Immature natural killer cell (primary cell): Measurements from ENCODE around the gene ROBO1. TPM values are rescaled to one million over a fixed set of nuclear protein-coding genes. Genes with fewer than 3 reads are reported as not detected.

ENCODE experiments used
- DNase-seq, 3 donors: peaks; one replicate each; pipeline ENCODE4 v3.0.0; 2022; ENCODE audit warnings: mixed read lengths in 1 of 3
- H3K27ac Mint-ChIP-seq, 6 donors: one replicate each; pipeline ENCODE4 v1.8.0; 2020; ENCODE audit warnings: mixed read lengths in 6 of 6, mild to moderate bottlenecking in 5 of 6, inconsistent platforms in 4 of 6, moderate library complexity in 3 of 6
- H3K27me3 Mint-ChIP-seq, 3 donors: one replicate each; pipeline ENCODE4 v1.8.0; 2020 to 2021; ENCODE audit warnings: low read depth in 3 of 3, mild to moderate bottlenecking in 3 of 3, mixed read lengths in 3 of 3, moderate library complexity in 3 of 3, inconsistent platforms in 1 of 3
- H3K36me3 Mint-ChIP-seq, 3 donors: one replicate each; pipeline ENCODE4 v1.8.0; 2020; ENCODE audit warnings: mixed read lengths in 3 of 3, inconsistent platforms in 2 of 3, mild to moderate bottlenecking in 2 of 3
- H3K4me1 Mint-ChIP-seq, 2 donors: one replicate each; pipeline ENCODE4 v1.8.0; 2020; ENCODE audit warnings: inconsistent platforms in 2 of 2, mild to moderate bottlenecking in 2 of 2, mixed read lengths in 2 of 2, moderate library complexity in 1 of 2
- H3K4me3 Mint-ChIP-seq, 5 donors: one replicate each; pipeline ENCODE4 v1.8.0; 2020; ENCODE audit warnings: mild to moderate bottlenecking in 5 of 5, mixed read lengths in 5 of 5, inconsistent platforms in 3 of 5, moderate library complexity in 3 of 5
- H3K9me3 Mint-ChIP-seq, 6 donors: one replicate each; pipeline ENCODE4 v1.8.0; 2020; ENCODE audit warnings: mild to moderate bottlenecking in 6 of 6, mixed read lengths in 6 of 6, inconsistent platforms in 4 of 6, moderate library complexity in 3 of 6
- polyA plus RNA-seq, 3 donors: library from polyadenylated mRNA; unstranded; fragments of 300-500 nt; fragmentation: Illumina TruSeq; gene quantifications; one replicate each; pipeline ENCODE4 v1.2.3, GENCODE V29; 2021

The ROBO1 gene
- polyA plus RNA-seq, 3 donors from 2014 or later: 0.63 TPM; not detected in 2

- Mint-ChIP-seq H3K27me3 (peaks cover 0 to 1% (median 0%) of the 10 kb centered on the region in 3 donors), H3K4me1 (no peaks in the 10 kb centered on the region), H3K27ac (no peak overlapping the region), H3K36me3 (no peaks in the 10 kb centered on the region), H3K4me3 (no peak overlapping the region), H3K9me3 (peaks cover 4 to 37% (median 13%) of the 10 kb centered on the region in 6 donors)
- DNase-seq: no peak
Observed at GRCh38 chr3:78990156-78990555, 777.6 kb downstream of the ROBO1 start.

GRCh38 chr3:78988324-78988723, 779.5 kb downstream of the ROBO1 start:
- H3K4me3 Mint-ChIP-seq: no peak overlapping the region
- H3K36me3 Mint-ChIP-seq: no peaks in the 10 kb centered on the region
- peaks cover 0 to 1% (median 0%) of the 10 kb centered on the region in 3 donors for H3K27me3 Mint-ChIP-seq
- H3K27ac Mint-ChIP-seq: no peak overlapping the region
- peaks cover 4 to 49% (median 8%) of the 10 kb centered on the region in 6 donors for H3K9me3 Mint-ChIP-seq
- H3K4me1 Mint-ChIP-seq: no peaks in the 10 kb centered on the region
- no peak for DNase-seq

- DNase-seq: no peak
- no peak overlapping the region for H3K27ac Mint-ChIP-seq
- H3K4me3 Mint-ChIP-seq: no peak overlapping the region
- peaks cover 0 to 1% (median 0%) of the 10 kb centered on the region in 3 donors for H3K27me3 Mint-ChIP-seq
- H3K4me1 Mint-ChIP-seq: no peaks in the 10 kb centered on the region
- no peaks in the 10 kb centered on the region for H3K36me3 Mint-ChIP-seq
- H3K9me3 Mint-ChIP-seq: peaks cover 4 to 44% (median 9%) of the 10 kb centered on the region in 6 donors
Observed at GRCh38 chr3:78986416-78987101, 781.2 kb downstream of the ROBO1 start.

GRCh38 chr3:78985981-78986380, 781.8 kb downstream of the ROBO1 start:
- Mint-ChIP-seq H3K9me3 (peaks cover 4 to 41% (median 8%) of the 10 kb centered on the region in 6 donors), H3K4me3 (no peak overlapping the region), H3K27me3 (peaks cover 0 to 1% (median 0%) of the 10 kb centered on the region in 3 donors), H3K4me1 (no peaks in the 10 kb centered on the region), H3K27ac (no peak overlapping the region), H3K36me3 (no peaks in the 10 kb centered on the region)
- DNase-seq: no peak

GRCh38 chr3:78979028-78979427, 788.8 kb downstream of the ROBO1 start:
- Mint-ChIP-seq H3K9me3 (peaks cover 6 to 41% (median 12%) of the 10 kb centered on the region in 6 donors), H3K36me3 (no peaks in the 10 kb centered on the region)
- DNase-seq: no peak

GRCh38 chr3:78978037-78978436, 789.8 kb downstream of the ROBO1 start:
- peaks cover 9 to 36% (median 13%) of the 10 kb centered on the region in 6 donors for H3K9me3 Mint-ChIP-seq
- DNase-seq: no peak
- no peak overlapping the region for H3K27ac Mint-ChIP-seq
- H3K4me3 Mint-ChIP-seq: no peak overlapping the region
- H3K4me1 Mint-ChIP-seq: no peaks in the 10 kb centered on the region
- H3K36me3 Mint-ChIP-seq: no peaks in the 10 kb centered on the region
- peaks cover 0 to 1% (median 0%) of the 10 kb centered on the region in 3 donors for H3K27me3 Mint-ChIP-seq

More at GRCh38 chr3:78979028-78979427, 788.8 kb downstream of the ROBO1 start:
- no peaks in the 10 kb centered on the region for H3K4me1 Mint-ChIP-seq
- H3K27me3 Mint-ChIP-seq: peaks cover 0 to 1% (median 0%) of the 10 kb centered on the region in 3 donors
- H3K27ac Mint-ChIP-seq: no peak overlapping the region
- H3K4me3 Mint-ChIP-seq: no peak overlapping the region

- H3K27me3 Mint-ChIP-seq: peaks cover 0 to 1% (median 0%) of the 10 kb centered on the region in 3 donors
- H3K36me3 Mint-ChIP-seq: no peaks in the 10 kb centered on the region
- no peak overlapping the region for H3K27ac Mint-ChIP-seq
Observed at GRCh38 chr3:78977073-78977472, 790.7 kb downstream of the ROBO1 start.

GRCh38 chr3:78976200-78976599, 791.6 kb downstream of the ROBO1 start:
- Mint-ChIP-seq H3K4me1 (no peaks in the 10 kb centered on the region), H3K36me3 (no peaks in the 10 kb centered on the region), H3K4me3 (no peak overlapping the region), H3K27me3 (peaks cover 0 to 1% (median 0%) of the 10 kb centered on the region in 3 donors), H3K27ac (no peak overlapping the region), H3K9me3 (peaks cover 6 to 32% (median 11%) of the 10 kb centered on the region in 6 donors)
- DNase-seq: no peak

More at GRCh38 chr3:78977073-78977472, 790.7 kb downstream of the ROBO1 start:
- no peaks in the 10 kb centered on the region for H3K4me1 Mint-ChIP-seq
- H3K9me3 Mint-ChIP-seq: peaks cover 10 to 38% (median 12%) of the 10 kb centered on the region in 6 donors
- no peak overlapping the region for H3K4me3 Mint-ChIP-seq
- no peak for DNase-seq

GRCh38 chr3:78974181-78974790, 793.5 kb downstream of the ROBO1 start:
- Mint-ChIP-seq H3K9me3 (peaks cover 6 to 34% (median 9%) of the 10 kb centered on the region in 6 donors), H3K27me3 (peaks cover 0 to 1% (median 0%) of the 10 kb centered on the region in 3 donors), H3K4me1 (no peaks in the 10 kb centered on the region), H3K27ac (no peak overlapping the region), H3K36me3 (no peaks in the 10 kb centered on the region), H3K4me3 (no peak overlapping the region)
- no peak for DNase-seq

- peaks cover 6 to 27% (median 9%) of the 10 kb centered on the region in 6 donors for H3K9me3 Mint-ChIP-seq
- DNase-seq: no peak
- H3K4me3 Mint-ChIP-seq: no peak overlapping the region
- H3K4me1 Mint-ChIP-seq: no peaks in the 10 kb centered on the region
- H3K27ac Mint-ChIP-seq: no peak overlapping the region
- H3K36me3 Mint-ChIP-seq: no peaks in the 10 kb centered on the region
- peaks cover 0 to 1% (median 0%) of the 10 kb centered on the region in 3 donors for H3K27me3 Mint-ChIP-seq
Observed at GRCh38 chr3:78972617-78973301, 795.0 kb downstream of the ROBO1 start.

- Mint-ChIP-seq H3K27ac (no peak overlapping the region), H3K4me1 (no peaks in the 10 kb centered on the region), H3K27me3 (peaks cover 0 to 1% (median 0%) of the 10 kb centered on the region in 3 donors), H3K4me3 (no peak overlapping the region), H3K36me3 (no peaks in the 10 kb centered on the region), H3K9me3 (peaks cover 7 to 24% (median 10%) of the 10 kb centered on the region in 6 donors)
- DNase-seq: no peak
Observed at GRCh38 chr3:78970656-78971055, 797.1 kb downstream of the ROBO1 start.

- H3K4me1 Mint-ChIP-seq: no peaks in the 10 kb centered on the region
Observed at GRCh38 chr3:78969483-78969882, 798.3 kb downstream of the ROBO1 start.

GRCh38 chr3:78967061-78967460, 800.7 kb downstream of the ROBO1 start:
- H3K4me1 Mint-ChIP-seq: no peaks in the 10 kb centered on the region
- DNase-seq: no peak
- H3K4me3 Mint-ChIP-seq: no peak overlapping the region
- H3K27me3 Mint-ChIP-seq: no peaks in the 10 kb centered on the region
- H3K27ac Mint-ChIP-seq: no peak overlapping the region
- H3K9me3 Mint-ChIP-seq: peaks cover 12 to 31% (median 18%) of the 10 kb centered on the region in 6 donors
- no peaks in the 10 kb centered on the region for H3K36me3 Mint-ChIP-seq

More at GRCh38 chr3:78969483-78969882, 798.3 kb downstream of the ROBO1 start:
- no peak overlapping the region for H3K27ac Mint-ChIP-seq
- DNase-seq: no peak
- no peaks in the 10 kb centered on the region for H3K36me3 Mint-ChIP-seq
- H3K9me3 Mint-ChIP-seq: peaks cover 5 to 24% (median 10%) of the 10 kb centered on the region in 6 donors
- H3K4me3 Mint-ChIP-seq: no peak overlapping the region
- peaks cover 0 to 1% (median 0%) of the 10 kb centered on the region in 3 donors for H3K27me3 Mint-ChIP-seq

- no peak overlapping the region for H3K4me3 Mint-ChIP-seq
- DNase-seq: no peak
- peaks cover 0 to 3% (median 0%) of the 10 kb centered on the region in 3 donors for H3K27me3 Mint-ChIP-seq
- no peaks in the 10 kb centered on the region for H3K4me1 Mint-ChIP-seq
- peaks cover 12 to 34% (median 23%) of the 10 kb centered on the region in 6 donors for H3K9me3 Mint-ChIP-seq
- H3K27ac Mint-ChIP-seq: no peak overlapping the region
- no peaks in the 10 kb centered on the region for H3K36me3 Mint-ChIP-seq
Observed at GRCh38 chr3:78963771-78964170, 804.0 kb downstream of the ROBO1 start.
